ENCODE measurements around the gene CLUH. TPM values are rescaled to one million over a fixed set of nuclear protein-coding genes. Genes with fewer than 3 reads are reported as not detected.

Gene CLUH
- total RNA-seq, 1 donor from 2014 or later: 115 TPM

DNA sequence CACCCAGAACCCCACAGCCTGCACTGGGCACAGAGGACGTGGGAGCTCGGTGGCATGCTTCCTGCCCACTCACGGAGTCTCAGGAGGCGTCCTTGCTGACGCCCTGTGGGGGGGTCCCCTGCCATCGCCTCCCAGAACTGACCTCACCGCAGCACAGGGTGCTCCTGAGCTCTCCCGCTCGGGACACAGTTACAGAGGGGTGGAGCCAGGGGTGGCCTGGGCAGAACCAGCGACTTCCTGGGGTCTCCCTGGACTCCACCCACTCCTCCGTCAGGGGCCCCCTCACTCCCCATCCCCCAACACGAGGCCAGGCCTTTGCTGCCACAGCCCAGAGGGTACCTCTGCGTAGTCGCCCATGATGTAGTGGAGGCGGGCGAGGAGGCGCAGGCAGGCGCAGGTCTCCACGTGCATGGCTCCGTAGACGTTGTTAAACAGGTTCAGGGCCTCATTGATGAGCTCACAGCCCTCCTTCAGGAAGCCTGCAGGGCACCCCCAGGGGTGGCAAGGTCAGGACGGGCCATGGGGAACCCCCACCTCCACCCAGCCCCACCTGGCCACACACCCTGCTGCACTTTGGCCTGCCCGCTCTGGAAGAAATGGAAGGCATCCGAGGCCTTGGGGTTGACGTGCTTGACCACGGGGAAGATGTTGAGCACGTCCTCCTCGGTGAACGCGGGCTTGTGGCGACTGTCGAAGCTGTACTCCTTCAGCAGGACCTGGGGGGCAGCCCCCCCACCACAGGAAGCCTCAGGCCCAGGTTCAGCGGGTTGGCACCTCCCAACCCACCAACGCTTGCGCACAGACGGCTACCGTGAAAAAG is 17.8 kb downstream of the CLUH start:
- CTCF ChIA-PET: no interaction called here
- peaks cover 50% of the 10 kb centered on the region for H3K36me3 Mint-ChIP-seq (ENCODE audit: low read depth)
- H3K9me3 Mint-ChIP-seq: no peaks in the 10 kb centered on the region
- ATAC-seq (ENCODE audit: low read depth): no peak
- no peak overlapping the region for H3K27ac Mint-ChIP-seq
- H3K27me3 Mint-ChIP-seq: no peaks in the 10 kb centered on the region
- TF ChIP-seq CTCF (IDR thresholded peaks at IDR 0.05): no peak
- intact Hi-C loops (cut with micrococcal nuclease): no loop called here
- peaks cover 6% of the 10 kb centered on the region for H3K4me1 Mint-ChIP-seq
- no peak for DNase-seq
- POLR2A ChIA-PET: interaction anchor here (1.0 kb wide), 1 partner anchor 14 kb away, joined by 3 read pairs; no protein-coding TSS in a partner anchor
- H3K4me3 Mint-ChIP-seq: no peak overlapping the region

DNA sequence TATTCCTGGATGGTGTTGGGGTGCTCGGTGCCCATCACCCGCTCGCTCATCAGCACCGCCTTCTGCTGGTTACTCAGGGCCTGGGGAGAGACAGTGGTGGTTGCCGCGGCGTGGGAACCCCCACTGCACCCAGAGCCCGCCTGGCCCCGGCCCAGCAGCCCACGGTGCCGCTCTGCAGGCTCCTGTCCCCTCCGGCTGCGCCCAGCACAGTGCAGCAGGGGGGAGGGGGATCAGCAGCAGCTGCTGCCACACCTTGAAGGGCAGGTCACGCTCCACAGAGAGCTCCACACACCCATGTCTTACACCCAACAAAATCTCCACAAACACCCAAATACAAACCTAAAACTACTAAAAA is 18.8 kb downstream of the CLUH start:
- peaks cover 46% of the 10 kb centered on the region for H3K36me3 Mint-ChIP-seq (ENCODE audit: low read depth)
- ChIA-PET CTCF (no interaction called here), POLR2A (no interaction called here)
- no peak for TF ChIP-seq CTCF (IDR thresholded peaks at IDR 0.05)
- no peaks in the 10 kb centered on the region for H3K27me3 Mint-ChIP-seq
- H3K27ac Mint-ChIP-seq: no peak overlapping the region
- no peaks in the 10 kb centered on the region for H3K9me3 Mint-ChIP-seq
- H3K4me1 Mint-ChIP-seq: peaks cover 8% of the 10 kb centered on the region
- DNase-seq (no peak), ATAC-seq (ENCODE audit: low read depth) (no peak)
- intact Hi-C loops (cut with micrococcal nuclease): no loop called here
- H3K4me3 Mint-ChIP-seq: no peak overlapping the region

- POLR2A ChIA-PET: no interaction called here
- CTCF ChIA-PET: no interaction called here
- H3K4me1 Mint-ChIP-seq: peaks cover 8% of the 10 kb centered on the region
- H3K4me3 Mint-ChIP-seq: no peak overlapping the region
- intact Hi-C loops (cut with micrococcal nuclease): no loop called here
- no peaks in the 10 kb centered on the region for H3K9me3 Mint-ChIP-seq
- ATAC-seq (ENCODE audit: low read depth): no peak
- no peak for DNase-seq
- no peaks in the 10 kb centered on the region for H3K27me3 Mint-ChIP-seq
- no peak for TF ChIP-seq CTCF (IDR thresholded peaks at IDR 0.05)
- peaks cover 41% of the 10 kb centered on the region for H3K36me3 Mint-ChIP-seq (ENCODE audit: low read depth)
- no peak overlapping the region for H3K27ac Mint-ChIP-seq
Measured at GRCh38 chr17:2691965-2692780, 19.4 kb downstream of the CLUH start.

DNA sequence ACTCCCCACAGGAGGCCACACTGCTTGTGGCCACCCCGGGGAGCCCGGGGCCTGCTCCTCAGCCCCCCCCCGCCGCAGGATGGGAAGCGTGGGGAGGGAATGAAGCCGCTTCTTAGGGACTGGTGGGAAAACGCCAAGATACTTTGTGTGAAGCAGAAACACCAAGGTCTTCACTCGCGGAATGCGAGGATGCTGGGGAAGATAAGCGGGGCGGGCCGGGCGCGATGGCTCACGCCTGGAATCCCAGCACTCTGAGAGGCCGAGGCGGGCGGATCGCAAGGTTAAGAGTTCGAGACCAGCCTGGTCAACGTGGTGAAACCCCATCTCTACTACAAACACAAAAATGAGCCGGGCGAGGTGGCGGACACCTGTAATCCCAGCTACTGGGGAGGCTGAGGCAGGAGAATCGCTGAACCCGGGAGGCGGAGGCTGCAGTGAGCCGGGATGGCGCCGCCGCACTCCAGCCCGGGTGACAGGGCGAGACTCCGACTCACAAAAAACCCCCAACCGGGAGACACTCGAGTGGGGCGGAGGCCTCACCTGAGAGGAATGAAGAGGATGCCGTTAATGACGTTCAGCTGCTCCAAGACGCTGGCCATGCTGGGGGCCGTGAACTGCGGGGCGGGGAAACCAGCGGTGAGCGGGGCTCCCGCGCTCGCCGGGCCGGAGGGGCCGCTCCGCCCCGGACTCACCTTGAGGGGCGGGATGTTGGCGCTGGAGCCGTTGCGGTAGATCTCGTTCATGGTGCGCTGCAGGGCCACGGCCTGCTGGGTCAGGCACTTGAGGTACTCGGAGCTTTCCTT is 20.3 kb downstream of the CLUH start:
- Mint-ChIP-seq H3K36me3 (ENCODE audit: low read depth) (peaks cover 36% of the 10 kb centered on the region), H3K27me3 (no peaks in the 10 kb centered on the region), H3K27ac (no peak overlapping the region), H3K4me1 (peaks cover 8% of the 10 kb centered on the region), H3K9me3 (no peaks in the 10 kb centered on the region), H3K4me3 (no peak overlapping the region)
- no peak for TF ChIP-seq CTCF (IDR thresholded peaks at IDR 0.05)
- DNase-seq (no peak), ATAC-seq (ENCODE audit: low read depth) (no peak)
- POLR2A ChIA-PET: no interaction called here
- CTCF ChIA-PET: no interaction called here
- intact Hi-C loops (cut with micrococcal nuclease): no loop called here

Measured in activated B cell treated with CpG ODN at 0.5 μM for 24 hours (primary cell).